Skin epidermis (tissue), 12 donors: Measurements from ENCODE around the gene KCNJ16.

Source experiments
- H3K27ac ChIP-seq, 21 experiments: fragments of 200-600 bp; sonication (generic) in 11 of 21; one replicate each; pipeline ENCODE4 v1.5.0; 2020; ENCODE audit warnings: mild to moderate bottlenecking in 3 of 21, inconsistent platforms in 2 of 21, moderate library complexity in 2 of 21
- H3K4me3 ChIP-seq, 7 experiments: fragments of 200-600 bp; sonication (generic) in 2 of 7; one replicate each; pipeline ENCODE4 v1.5.0; 2020; ENCODE audit warnings: inconsistent platforms in 2 of 7, mild to moderate bottlenecking in 2 of 7, moderate library complexity in 1 of 7

KCNJ16 gene

GRCh38 chr17:70060415-70060814 lies 14.6 kb upstream of the KCNJ16 start:
- no peak overlapping the region for H3K4me3 ChIP-seq
- H3K27ac ChIP-seq, result no peak overlapping the region

DNA sequence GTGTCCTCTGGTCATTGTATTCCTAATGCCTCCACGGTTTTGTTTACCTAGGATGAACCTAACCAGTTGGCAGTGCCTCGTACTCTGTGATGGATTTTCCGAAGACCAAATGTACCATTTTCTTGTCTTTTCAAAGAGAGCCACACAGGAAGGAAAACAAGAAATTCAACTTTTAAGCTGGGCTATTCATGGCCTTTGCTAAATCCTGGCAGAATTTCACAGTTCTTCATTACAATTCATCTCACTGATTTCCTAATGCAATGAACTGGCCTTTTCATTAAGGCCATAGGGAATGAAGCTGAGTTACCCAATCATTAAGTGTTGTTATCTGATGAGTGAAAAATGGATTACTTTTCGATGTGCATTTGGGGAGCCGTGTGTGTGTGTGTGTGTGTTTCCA lies 7.9 kb upstream of the KCNJ16 start:
- no peak overlapping the region for H3K4me3 ChIP-seq
- no peak overlapping the region for H3K27ac ChIP-seq

- Histone ChIP-seq H3K4me3 (no peak overlapping the region), H3K27ac (no peak overlapping the region)
Observed at GRCh38 chr17:70070305-70071027, 4.6 kb upstream of the KCNJ16 start.

DNA sequence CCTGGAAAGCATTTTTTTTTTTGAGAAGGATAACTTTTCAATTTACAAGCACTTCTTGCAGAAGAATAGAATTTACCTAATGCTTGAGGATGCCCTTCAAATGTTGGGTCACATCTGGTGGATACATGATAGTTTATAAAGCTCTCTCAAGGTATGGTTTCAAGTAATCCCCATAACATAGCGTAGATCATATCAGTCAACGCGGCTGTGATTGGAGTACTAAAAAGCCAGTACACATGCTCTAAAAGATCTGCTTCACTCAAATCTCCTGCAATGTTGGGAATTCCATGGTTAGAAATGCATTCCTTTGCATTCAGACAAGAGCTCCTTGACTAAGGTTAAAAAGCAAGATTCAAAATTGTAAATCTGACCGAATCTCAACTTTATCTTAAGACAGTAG lies 3.9 kb upstream of the KCNJ16 start:
- H3K27ac ChIP-seq, result no peak overlapping the region
- no peak overlapping the region for H3K4me3 ChIP-seq

DNA sequence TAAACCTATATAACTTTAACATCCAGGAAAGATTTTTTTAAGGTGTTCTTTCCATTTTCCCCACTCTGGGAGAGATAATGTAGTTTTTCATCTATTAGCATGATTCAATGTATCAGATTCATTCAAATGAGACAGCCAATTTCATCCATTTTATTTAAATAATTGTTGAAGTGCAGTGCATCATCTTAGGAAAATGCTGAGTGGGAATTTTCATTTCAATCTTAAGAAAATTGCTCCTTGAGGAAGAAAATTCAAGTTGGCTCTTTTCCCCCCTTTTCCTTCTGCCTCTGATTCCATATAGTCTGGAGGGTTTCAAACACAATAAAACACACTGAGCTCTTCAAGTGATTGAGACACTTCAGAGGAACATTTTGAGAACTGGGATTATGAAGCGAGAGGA lies 3.4 kb upstream of the KCNJ16 start:
- no peak overlapping the region for H3K4me3 ChIP-seq
- no peak overlapping the region for H3K27ac ChIP-seq

GRCh38 chr17:70072546-70073309 lies 2.3 kb upstream of the KCNJ16 start:
- no peak overlapping the region for H3K4me3 ChIP-seq
- no peak overlapping the region for H3K27ac ChIP-seq

GRCh38 chr17:70073310-70073709 lies 1.7 kb upstream of the KCNJ16 start:
- Histone ChIP-seq H3K4me3 (no peak overlapping the region), H3K27ac (no peak overlapping the region)

DNA sequence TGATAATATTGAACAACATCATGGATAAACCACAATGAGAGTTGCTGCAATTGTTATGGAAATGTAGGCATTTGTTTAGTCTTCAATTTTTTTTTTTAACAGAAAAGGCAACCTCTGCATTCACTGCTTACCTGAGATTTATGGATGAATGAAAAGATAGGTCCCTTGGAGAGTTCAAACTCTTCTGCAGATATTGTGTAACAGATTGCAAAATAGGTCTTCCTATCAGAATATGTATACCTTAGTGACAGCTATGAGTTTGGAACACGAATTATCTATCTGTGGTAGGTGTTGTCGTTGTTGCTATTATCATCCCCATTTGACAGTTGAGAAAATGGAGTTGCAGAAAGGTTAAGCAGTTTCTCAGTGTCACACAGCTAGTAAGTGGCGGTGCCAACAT lies 1.2 kb upstream of the KCNJ16 start:
- H3K27ac ChIP-seq, result no peak overlapping the region
- H3K4me3 ChIP-seq, result no peak overlapping the region

DNA sequence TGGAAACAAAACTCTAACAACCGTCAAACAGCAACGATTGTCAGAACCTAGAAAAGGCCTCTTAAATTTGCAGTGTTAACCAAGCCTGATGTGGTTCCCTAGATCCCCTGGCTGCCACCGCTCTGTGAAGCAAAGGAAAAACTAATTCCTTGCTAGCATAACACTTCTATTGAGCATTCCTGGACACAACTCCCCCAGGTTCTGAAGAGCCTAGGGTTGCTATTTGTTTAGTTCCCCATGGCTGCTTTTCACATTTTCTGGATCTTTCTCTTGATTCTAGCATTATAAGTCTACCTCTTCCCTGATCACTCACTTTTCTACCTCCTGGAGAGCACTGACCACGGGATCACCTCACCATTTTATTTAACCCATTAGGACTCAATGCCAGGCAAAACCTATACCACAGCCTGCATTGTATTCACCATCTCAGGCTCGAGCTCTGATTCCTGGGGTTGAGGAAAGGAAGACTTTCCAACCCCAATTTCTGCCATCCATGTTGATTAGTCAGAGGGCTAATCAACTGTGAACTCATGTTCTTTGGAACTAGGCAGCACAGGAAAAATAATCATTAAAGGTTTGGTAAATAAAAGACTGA lies 692 bp upstream of the KCNJ16 start:
- Histone ChIP-seq H3K4me3 (no peak overlapping the region), H3K27ac (no peak overlapping the region)

DNA sequence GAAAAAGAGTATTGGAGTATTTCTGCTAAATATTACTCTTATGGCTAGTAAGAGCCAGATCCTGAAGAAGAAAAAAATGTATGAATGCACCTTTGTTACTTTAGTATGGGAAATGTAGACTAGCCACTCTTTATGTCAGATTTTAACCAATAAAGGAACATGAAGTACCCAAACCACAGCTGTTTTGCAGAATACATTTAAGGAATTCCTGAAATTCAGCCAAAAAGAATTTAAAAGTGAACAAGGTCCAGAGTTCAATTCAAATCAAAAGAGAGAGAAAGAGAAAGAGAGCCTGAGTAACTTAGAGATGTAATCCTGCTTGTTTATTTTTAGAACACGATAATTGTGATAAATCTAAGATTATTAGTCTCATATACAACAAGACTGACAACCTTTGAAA lies 1.2 kb downstream of the KCNJ16 start:
- Histone ChIP-seq H3K27ac (no peak overlapping the region), H3K4me3 (no peak overlapping the region)

DNA sequence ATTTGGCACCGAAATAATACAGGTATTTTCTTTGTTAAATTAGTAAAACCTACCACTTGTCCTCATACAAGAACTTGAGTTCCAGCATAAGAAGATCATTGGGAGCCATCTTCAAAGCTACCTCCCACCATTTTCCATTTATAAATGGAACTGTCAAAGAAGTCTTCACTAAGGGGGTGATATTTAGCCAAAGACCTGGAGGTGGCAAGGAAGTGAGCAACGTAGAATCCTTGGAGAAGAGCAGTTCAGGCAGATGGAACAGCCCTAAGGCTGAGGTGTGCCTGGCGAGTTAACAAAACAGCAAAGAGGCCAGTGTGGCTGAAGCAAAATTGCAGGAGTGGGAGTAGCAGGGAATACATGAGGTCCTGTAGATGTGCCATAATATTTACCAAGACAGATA lies 1.8 kb downstream of the KCNJ16 start:
- no peak overlapping the region for H3K4me3 ChIP-seq
- no peak overlapping the region for H3K27ac ChIP-seq

GRCh38 chr17:70078549-70078948 lies 3.5 kb downstream of the KCNJ16 start:
- no peak overlapping the region for H3K4me3 ChIP-seq
- no peak overlapping the region for H3K27ac ChIP-seq

DNA sequence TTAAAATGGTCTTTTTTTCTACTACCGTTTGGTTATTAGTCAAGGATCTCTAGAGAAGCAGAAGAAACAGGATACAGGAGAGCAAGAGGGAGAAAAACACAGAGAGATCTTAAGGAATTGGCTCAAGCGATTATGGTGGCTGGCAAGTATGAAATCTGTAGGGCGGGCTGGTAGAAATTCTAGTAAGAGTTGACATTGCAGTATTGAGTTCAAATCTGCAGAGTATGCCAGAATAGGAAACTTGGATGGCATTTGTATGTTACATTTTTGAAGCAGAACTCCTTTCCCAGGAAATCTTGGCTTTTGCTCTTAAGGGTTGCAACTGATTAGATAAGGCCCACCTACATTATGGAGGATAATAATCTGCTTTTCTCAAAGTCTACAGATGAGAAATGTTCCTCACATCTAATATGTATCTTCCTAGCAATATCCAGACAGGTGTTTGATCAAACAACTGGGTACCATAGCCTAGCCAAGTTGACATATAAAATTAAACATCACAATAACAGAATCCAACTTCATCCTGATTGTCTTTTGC lies 4.0 kb downstream of the KCNJ16 start:
- H3K4me3 ChIP-seq, result no peak overlapping the region
- H3K27ac ChIP-seq, result no peak overlapping the region

- no peak overlapping the region for H3K4me3 ChIP-seq
- peak overlapping the region in 1 of 21 experiments; percentile 18 for H3K27ac ChIP-seq
Observed at GRCh38 chr17:70080541-70081347, 5.7 kb downstream of the KCNJ16 start.

DNA sequence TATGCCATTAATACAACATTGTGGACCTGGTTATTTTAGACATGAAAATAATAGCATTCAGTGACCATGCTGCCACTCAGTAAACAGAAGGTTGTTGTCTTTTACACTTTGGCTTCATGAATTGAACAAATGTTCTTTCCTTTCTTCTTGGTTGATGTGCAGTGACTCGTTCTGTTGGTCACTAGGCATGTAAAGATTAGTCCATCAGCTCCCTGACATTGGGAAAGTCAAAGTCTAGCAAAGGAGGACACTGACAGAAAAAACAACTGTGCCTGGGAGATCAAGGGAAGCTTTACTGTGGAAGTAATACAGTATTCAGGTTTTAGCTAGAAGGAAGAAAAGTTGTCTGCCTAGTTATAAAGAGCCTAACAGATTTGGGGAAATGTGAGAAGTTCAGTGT lies 6.9 kb downstream of the KCNJ16 start:
- no peak overlapping the region for H3K4me3 ChIP-seq
- no peak overlapping the region for H3K27ac ChIP-seq

GRCh38 chr17:70084476-70084875 lies 9.5 kb downstream of the KCNJ16 start:
- Histone ChIP-seq H3K27ac (no peak overlapping the region), H3K4me3 (no peak overlapping the region)

DNA sequence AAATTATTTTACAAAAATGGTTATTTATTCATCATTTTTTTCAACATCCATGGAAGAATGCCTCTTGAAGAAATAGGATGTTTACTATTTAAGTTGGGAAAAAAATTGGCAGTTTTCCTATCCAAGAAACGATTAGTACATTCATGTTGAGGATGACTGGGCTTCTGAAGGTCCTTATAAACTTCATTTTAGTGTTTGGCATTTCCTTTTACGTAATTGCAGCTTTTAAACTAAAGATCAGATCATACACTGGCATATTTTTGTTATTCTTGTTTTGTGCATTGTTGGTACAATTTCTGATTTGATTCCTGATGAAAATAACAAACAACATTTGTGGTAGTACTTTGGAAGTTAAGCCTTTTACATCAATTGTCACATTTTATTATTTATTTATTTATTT lies 11.5 kb downstream of the KCNJ16 start:
- Histone ChIP-seq H3K27ac (no peak overlapping the region), H3K4me3 (no peak overlapping the region)

- Histone ChIP-seq H3K27ac (no peak overlapping the region), H3K4me3 (no peak overlapping the region)
Observed at GRCh38 chr17:70089513-70090148, 14.6 kb downstream of the KCNJ16 start.

DNA sequence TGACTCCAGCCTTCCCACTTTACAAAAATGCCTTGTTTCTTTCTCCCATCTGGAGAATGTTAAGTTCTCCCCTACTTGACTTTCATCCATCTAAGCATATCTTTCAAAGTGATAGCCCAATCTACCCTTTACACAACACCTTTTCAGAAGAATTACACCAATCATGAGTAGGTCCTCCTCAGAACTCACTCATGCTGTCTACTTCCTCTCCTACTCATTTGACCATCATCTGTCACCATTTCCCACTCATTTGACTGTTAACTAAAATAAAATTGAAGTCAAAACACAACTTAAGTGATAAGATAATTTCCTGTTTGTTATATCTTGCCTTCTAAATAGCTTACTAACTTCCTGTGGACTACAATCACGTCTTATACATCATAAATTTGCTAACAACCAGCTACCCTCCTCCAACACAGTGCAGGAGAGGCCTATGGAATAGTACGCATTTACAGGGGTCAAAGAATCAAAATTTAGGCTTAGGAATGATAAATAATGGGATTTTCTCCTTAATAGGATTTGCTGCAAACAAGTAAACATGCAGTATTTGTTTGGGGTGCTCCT lies 16.1 kb downstream of the KCNJ16 start:
- Histone ChIP-seq H3K4me3 (no peak overlapping the region), H3K27ac (no peak overlapping the region)
